PFSK-1 (cell line): Measurements from ENCODE around the gene AQP12B.

Experiments
- FOXP2 ChIP-seq: optimal IDR thresholded peaks from 2 replicates; pipeline ENCODE3; 2011; ENCODE audit warnings: borderline replicate concordance, control low read depth, inconsistent platforms; ENCODE audit not compliant: insufficient read depth; ENCODE audit errors: extremely low read length, extremely low read depth
- POLR2AphosphoS5 ChIP-seq: IDR thresholded peaks from 2 replicates; pipeline ENCODE4 v1.6.1; 2012; ENCODE audit warnings: low read depth, mild to moderate bottlenecking, control low read depth, low read length, moderate library complexity
- SIN3A ChIP-seq: IDR thresholded peaks from 2 replicates; pipeline ENCODE4 v1.6.1; 2012; ENCODE audit warnings: mild to moderate bottlenecking, low read length, moderate library complexity, borderline replicate concordance; ENCODE audit not compliant: insufficient read depth
- TF ChIP-seq, protein P1 (sequence below), 2 experiments: IDR thresholded peaks; 2 replicates each; pipeline versions ENCODE4 v1.6.1 to v1.8.0; 2011 to 2012; ENCODE audit warnings: low read depth in 2 of 2, low read length in 2 of 2, control low read depth in 1 of 2, inconsistent platforms in 1 of 2, mild to moderate bottlenecking in 1 of 2, moderate library complexity in 1 of 2; ENCODE audit not compliant: insufficient read depth in 1 of 2

DNA sequence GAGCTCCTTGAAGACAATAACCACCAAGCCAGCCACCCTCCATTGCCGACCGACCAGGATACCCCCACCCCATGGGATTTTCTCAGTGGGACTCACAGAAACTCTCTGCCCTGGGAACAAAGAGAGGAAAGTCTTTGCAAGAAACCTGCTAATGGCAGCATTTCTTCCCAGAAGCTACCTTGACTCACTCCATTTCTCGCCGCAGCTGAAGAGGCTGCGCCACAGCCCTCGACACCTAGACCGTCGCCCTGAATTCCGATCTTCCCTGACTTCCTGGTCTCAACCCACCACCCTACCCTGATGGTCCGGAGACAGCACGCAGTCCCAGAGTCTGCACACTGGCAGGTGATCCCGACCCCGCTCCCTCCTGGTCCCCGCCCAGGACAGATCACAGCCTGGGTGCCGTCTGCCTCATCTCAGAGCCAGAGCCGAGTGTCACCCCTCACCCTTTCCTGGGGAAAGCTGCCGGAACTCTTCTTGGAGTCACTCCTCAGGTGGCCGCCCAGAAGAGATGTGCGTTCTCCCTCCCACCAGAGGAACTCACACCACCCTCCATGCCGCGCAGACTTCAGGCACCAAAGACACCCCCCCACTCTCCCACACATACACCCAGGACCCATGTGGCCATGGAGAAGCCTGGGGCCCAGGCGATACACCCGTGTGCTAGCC is 33.6 kb upstream of the AQP12B start:
- TF ChIP-seq, protein P1, sequence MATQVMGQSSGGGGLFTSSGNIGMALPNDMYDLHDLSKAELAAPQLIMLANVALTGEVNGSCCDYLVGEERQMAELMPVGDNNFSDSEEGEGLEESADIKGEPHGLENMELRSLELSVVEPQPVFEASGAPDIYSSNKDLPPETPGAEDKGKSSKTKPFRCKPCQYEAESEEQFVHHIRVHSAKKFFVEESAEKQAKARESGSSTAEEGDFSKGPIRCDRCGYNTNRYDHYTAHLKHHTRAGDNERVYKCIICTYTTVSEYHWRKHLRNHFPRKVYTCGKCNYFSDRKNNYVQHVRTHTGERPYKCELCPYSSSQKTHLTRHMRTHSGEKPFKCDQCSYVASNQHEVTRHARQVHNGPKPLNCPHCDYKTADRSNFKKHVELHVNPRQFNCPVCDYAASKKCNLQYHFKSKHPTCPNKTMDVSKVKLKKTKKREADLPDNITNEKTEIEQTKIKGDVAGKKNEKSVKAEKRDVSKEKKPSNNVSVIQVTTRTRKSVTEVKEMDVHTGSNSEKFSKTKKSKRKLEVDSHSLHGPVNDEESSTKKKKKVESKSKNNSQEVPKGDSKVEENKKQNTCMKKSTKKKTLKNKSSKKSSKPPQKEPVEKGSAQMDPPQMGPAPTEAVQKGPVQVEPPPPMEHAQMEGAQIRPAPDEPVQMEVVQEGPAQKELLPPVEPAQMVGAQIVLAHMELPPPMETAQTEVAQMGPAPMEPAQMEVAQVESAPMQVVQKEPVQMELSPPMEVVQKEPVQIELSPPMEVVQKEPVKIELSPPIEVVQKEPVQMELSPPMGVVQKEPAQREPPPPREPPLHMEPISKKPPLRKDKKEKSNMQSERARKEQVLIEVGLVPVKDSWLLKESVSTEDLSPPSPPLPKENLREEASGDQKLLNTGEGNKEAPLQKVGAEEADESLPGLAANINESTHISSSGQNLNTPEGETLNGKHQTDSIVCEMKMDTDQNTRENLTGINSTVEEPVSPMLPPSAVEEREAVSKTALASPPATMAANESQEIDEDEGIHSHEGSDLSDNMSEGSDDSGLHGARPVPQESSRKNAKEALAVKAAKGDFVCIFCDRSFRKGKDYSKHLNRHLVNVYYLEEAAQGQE (IDR thresholded peaks at IDR 0.05; ENCODE audit: insufficient read depth in 1 of 2, low read depth in 2 of 2, low read length in 2 of 2): no peak
- no peak for TF ChIP-seq FOXP2
- TF ChIP-seq POLR2AphosphoS5: no peak
- no peak for TF ChIP-seq SIN3A
